OCI-LY3 (cell line): Measurements from ENCODE around the gene COL4A5.

ENCODE experiments used
- CTCF ChIP-seq: fragments of 200-600, 300-600 bp; sonication (generic); IDR thresholded peaks from 2 replicates; pipeline ENCODE4 v1.5.1; 2014; ENCODE audit warnings: antibody characterized with exemption, low read length, low read depth
- EZH2phosphoT487 ChIP-seq: fragments of 200-600 bp; shearing (Covaris generic); IDR thresholded peaks from 2 replicates; pipeline ENCODE4 v1.6.1; 2018; ENCODE audit warnings: antibody characterized with exemption, mixed run types, low read depth

- TF ChIP-seq CTCF: no peak
- no peak for TF ChIP-seq EZH2phosphoT487
Measured at GRCh38 chrX:108437349-108438109, 2.1 kb upstream of the COL4A5 start.
